ENCODE results near the gene HES7.

Gene HES7

GRCh38 chr17:8140065-8141029, 16.4 kb upstream of the HES7 start:
- TF ChIP-seq CTCF (IDR thresholded peaks at IDR 0.05) = no peak
- no peak for TF ChIP-seq ZFX (IDR thresholded peaks at IDR 0.05; ENCODE audit: borderline replicate concordance)
- H3K27ac ChIP-seq = peak overlapping the region; percentile 96

- TF ChIP-seq CTCF (IDR thresholded peaks at IDR 0.05) (peak; percentile 96), ZFX (IDR thresholded peaks at IDR 0.05; ENCODE audit: borderline replicate concordance) (no peak)
- H3K27ac ChIP-seq = peak overlapping the region; percentile 96
These were observed 14.9 kb upstream of the HES7 start for GRCh38 chr17:8138672-8139371.

GRCh38 chr17:8138374-8138671, 14.4 kb upstream of the HES7 start:
- no peak for TF ChIP-seq ZFX (IDR thresholded peaks at IDR 0.05; ENCODE audit: borderline replicate concordance)
- TF ChIP-seq CTCF (IDR thresholded peaks at IDR 0.05) = no peak
- peak overlapping the region; percentile 96 for H3K27ac ChIP-seq

GRCh38 chr17:8137645-8138373, 13.9 kb upstream of the HES7 start:
- H3K27ac ChIP-seq = peak overlapping the region; percentile 96
- no peak for TF ChIP-seq CTCF (IDR thresholded peaks at IDR 0.05)
- no peak for TF ChIP-seq ZFX (IDR thresholded peaks at IDR 0.05; ENCODE audit: borderline replicate concordance)

GRCh38 chr17:8133941-8134340, 10.0 kb upstream of the HES7 start:
- no peak overlapping the region for H3K27ac ChIP-seq
- TF ChIP-seq CTCF (IDR thresholded peaks at IDR 0.05) (no peak), ZFX (IDR thresholded peaks at IDR 0.05; ENCODE audit: borderline replicate concordance) (no peak)

GRCh38 chr17:8133399-8133798, 9.5 kb upstream of the HES7 start:
- no peak for TF ChIP-seq ZFX (IDR thresholded peaks at IDR 0.05; ENCODE audit: borderline replicate concordance)
- no peak for TF ChIP-seq CTCF (IDR thresholded peaks at IDR 0.05)
- no peak overlapping the region for H3K27ac ChIP-seq

Measured in 22Rv1 (cell line).